SK-N-SH (cell line): ENCODE results near the gene LRRC26. TPM values are rescaled to one million over a fixed set of nuclear protein-coding genes. Genes with fewer than 3 reads are reported as not detected.
A peak's percentile ranks its signal among the peaks of the same experiment; 100 is the strongest.

Source experiments
- CTCF ChIA-PET: fragments of 300-600, 350-600 bp; formaldehyde crosslinking; extraction: SDS; loops from one replicate; lab custom pipeline; 2021; lab: Yijun Ruan, JAX
- POLR2A ChIA-PET: fragments of 350-600 bp; sonication (Branson Sonifier 250); formaldehyde crosslinking; extraction: SDS; loops from one replicate; lab custom pipeline; 2020; ENCODE audit warnings: antibody characterized with exemption, inconsistent platforms; lab: Yijun Ruan, JAX
- DNase-seq: peaks from one replicate; pipeline ENCODE4 v3.0.0; 2012
- H2AFZ ChIP-seq: fragments of 200-600 bp; sonication (generic); 2 replicates; pipeline ENCODE4 v1.8.1; 2016; ENCODE audit warnings: antibody characterized with exemption, mild to moderate bottlenecking, low read depth
- H3F3A ChIP-seq: fragments of 200-600 bp; sonication (generic); replicated peaks from 2 replicates; pipeline ENCODE3; 2016; ENCODE audit warnings: antibody characterized with exemption, mild to moderate bottlenecking; ENCODE audit not compliant: insufficient read depth
- H3K27ac ChIP-seq, 2 experiments: fragments of 200-500 bp in 1 of 2; fragments of 200-600 bp in 1 of 2; sonication (Bioruptor generic) in 1 of 2; sonication (generic), shearing (Covaris generic) in 1 of 2; 2 replicates each; pipeline versions ENCODE4 v1.5.1 to v1.6.1; 2014 to 2016; ENCODE audit warnings: low read depth in 2 of 2, inconsistent platforms in 1 of 2, low read length in 1 of 2, mild to moderate bottlenecking in 1 of 2, mixed read lengths in 1 of 2
- H3K27me3 ChIP-seq: fragments of 200-600 bp; sonication (generic), shearing (Covaris generic); 2 replicates; pipeline ENCODE4 v1.6.1; 2016; ENCODE audit warnings: mixed run types; ENCODE audit not compliant: insufficient read depth
- H3K36me3 ChIP-seq, 2 experiments: fragments of 200-500 bp in 1 of 2; fragments of 200-600 bp in 1 of 2; sonication (Bioruptor generic) in 1 of 2; sonication (generic) in 1 of 2; replicated peaks in 1 of 2; 2 replicates each; pipeline versions ENCODE3 to v1.5.1; 2014 to 2016; ENCODE audit warnings: low read length in 1 of 2, mild to moderate bottlenecking in 1 of 2; ENCODE audit not compliant: insufficient read depth in 2 of 2, control insufficient read depth in 1 of 2
- H3K4me1 ChIP-seq, 2 experiments: fragments of 200-500 bp in 1 of 2; fragments of 200-600 bp in 1 of 2; sonication (Bioruptor generic) in 1 of 2; sonication (generic), shearing (Covaris generic) in 1 of 2; 2 replicates each; pipeline versions ENCODE4 v1.5.1 to v1.6.1; 2014 to 2016; ENCODE audit warnings: low read depth in 1 of 2, low read length in 1 of 2, mixed run types in 1 of 2; ENCODE audit not compliant: insufficient read depth in 2 of 2, control insufficient read depth in 1 of 2
- H3K4me2 ChIP-seq: fragments of 200-600 bp; sonication (generic), shearing (Covaris generic); 2 replicates; pipeline ENCODE4 v1.6.1; 2017; ENCODE audit warnings: mixed run types
- H3K4me3 ChIP-seq, 2 experiments: fragments of 200-500 bp in 1 of 2; fragments of 200-600 bp in 1 of 2; sonication (Bioruptor generic) in 1 of 2; sonication (generic), shearing (Covaris generic) in 1 of 2; 2 replicates each; pipeline versions ENCODE4 v1.5.1 to v1.8.1; 2014 to 2016; ENCODE audit warnings: low read depth in 2 of 2, inconsistent platforms in 1 of 2, low read length in 1 of 2, mild to moderate bottlenecking in 1 of 2, mixed read lengths in 1 of 2, moderate library complexity in 1 of 2
- H3K79me2 ChIP-seq: fragments of 200-600 bp; sonication (generic); 2 replicates; pipeline ENCODE4 v1.8.1; 2017; ENCODE audit warnings: mild to moderate bottlenecking; ENCODE audit not compliant: insufficient read depth
- H3K9ac ChIP-seq: fragments of 200-600 bp; sonication (generic); 2 replicates; pipeline ENCODE4 v1.6.1; 2017; ENCODE audit warnings: mixed run types
- H3K9me2 ChIP-seq: fragments of 200-600 bp; sonication (generic); 2 replicates; pipeline ENCODE4 v1.6.1; 2017; ENCODE audit warnings: mixed run types
- H3K9me3 ChIP-seq: fragments of 200-600 bp; sonication (generic); 2 replicates; pipeline ENCODE4 v1.6.1; 2017; ENCODE audit warnings: mixed run types, mild to moderate bottlenecking, moderate library complexity
- H4K20me1 ChIP-seq: fragments of 200-600 bp; sonication (generic); 2 replicates; pipeline ENCODE4 v1.6.1; 2017; ENCODE audit warnings: mild to moderate bottlenecking, mixed run types; ENCODE audit not compliant: insufficient read depth
- EZH2phosphoT487 ChIP-seq: fragments of 200-600 bp; sonication (generic); IDR thresholded peaks from 2 replicates; pipeline ENCODE4 v1.6.1; 2017; ENCODE audit warnings: low read depth, mixed run types, mild to moderate bottlenecking, antibody characterized with exemption, moderate library complexity, borderline replicate concordance
- GABPA ChIP-seq: IDR thresholded peaks from 2 replicates; pipeline ENCODE4 v1.4.0; 2012; ENCODE audit warnings: low read depth, mild to moderate bottlenecking
- MXI1 ChIP-seq: IDR thresholded peaks from 2 replicates; pipeline ENCODE4 v1.6.1; 2012; ENCODE audit warnings: mild to moderate bottlenecking, low read depth, low read length, improper control_type of control experiment
- RXRA ChIP-seq: IDR thresholded peaks from 2 replicates; pipeline ENCODE4 v1.4.0; 2012; ENCODE audit warnings: low read depth, mild to moderate bottlenecking, borderline replicate concordance
- WGBS: methylation state at CpG from one replicate; pipeline ENCODE4 v1.1.6; 2017; ENCODE audit warnings: low lambda C conversion rate; 5-methylcytosine and 5-hydroxymethylcytosine counted together
- polyA plus RNA-seq, 3 experiments: library from polyadenylated mRNA; depleted of rRNA; stranded (reverse); fragments of >200 nt; gene quantifications; 2 replicates each; pipeline ENCODE4 v1.2.3, GENCODE V29; 2012
- TF ChIP-seq, protein P1 (sequence below): fragments of 200-600 bp; sonication (generic); IDR thresholded peaks from 2 replicates; pipeline ENCODE4 v1.6.1; 2017; ENCODE audit warnings: antibody characterized with exemption, mild to moderate bottlenecking, moderate library complexity
- TF ChIP-seq, protein P2 (sequence below): IDR thresholded peaks from 2 replicates; pipeline ENCODE4 v1.4.0; 2012; ENCODE audit warnings: low read depth, borderline replicate concordance

Gene LRRC26
- polyA plus RNA-seq, 1 of the 3 experiments (the other 2 are of a cell fraction), result not detected

DNA sequence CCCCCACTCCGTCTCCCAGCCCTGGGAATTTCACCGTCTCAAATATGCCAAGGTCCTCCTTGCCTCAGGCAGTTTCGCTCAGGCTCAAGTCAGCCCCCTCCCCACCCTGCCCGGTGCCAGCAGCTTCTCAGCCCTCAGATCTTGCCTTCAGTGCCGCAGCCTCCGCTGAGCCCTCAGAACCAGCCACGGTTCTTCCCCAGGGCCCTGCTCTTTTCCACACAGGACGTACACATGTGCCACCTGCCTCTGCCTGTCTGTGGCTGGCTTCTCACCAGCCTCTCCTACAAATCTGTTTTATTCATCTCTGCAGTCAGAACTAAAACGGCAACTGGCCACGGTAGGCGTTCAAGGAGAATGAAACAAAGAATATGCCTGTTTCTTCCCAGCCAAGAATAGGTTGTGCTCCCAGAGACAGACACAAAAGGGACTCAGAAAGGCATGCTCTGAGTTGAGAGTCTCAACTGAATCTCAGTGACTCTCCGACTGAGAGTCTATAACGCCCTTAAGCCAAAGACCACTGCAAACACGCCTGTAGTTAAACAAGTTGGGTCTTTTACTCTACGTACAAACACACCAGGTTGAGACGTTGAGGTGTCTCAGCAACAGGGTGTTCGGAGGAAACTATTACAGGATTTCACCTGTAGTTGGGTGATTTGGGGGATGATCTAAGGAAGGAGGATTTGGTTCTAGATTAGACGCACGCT is 41.5 kb downstream of the LRRC26 start (continued):
- TF ChIP-seq, protein P1, sequence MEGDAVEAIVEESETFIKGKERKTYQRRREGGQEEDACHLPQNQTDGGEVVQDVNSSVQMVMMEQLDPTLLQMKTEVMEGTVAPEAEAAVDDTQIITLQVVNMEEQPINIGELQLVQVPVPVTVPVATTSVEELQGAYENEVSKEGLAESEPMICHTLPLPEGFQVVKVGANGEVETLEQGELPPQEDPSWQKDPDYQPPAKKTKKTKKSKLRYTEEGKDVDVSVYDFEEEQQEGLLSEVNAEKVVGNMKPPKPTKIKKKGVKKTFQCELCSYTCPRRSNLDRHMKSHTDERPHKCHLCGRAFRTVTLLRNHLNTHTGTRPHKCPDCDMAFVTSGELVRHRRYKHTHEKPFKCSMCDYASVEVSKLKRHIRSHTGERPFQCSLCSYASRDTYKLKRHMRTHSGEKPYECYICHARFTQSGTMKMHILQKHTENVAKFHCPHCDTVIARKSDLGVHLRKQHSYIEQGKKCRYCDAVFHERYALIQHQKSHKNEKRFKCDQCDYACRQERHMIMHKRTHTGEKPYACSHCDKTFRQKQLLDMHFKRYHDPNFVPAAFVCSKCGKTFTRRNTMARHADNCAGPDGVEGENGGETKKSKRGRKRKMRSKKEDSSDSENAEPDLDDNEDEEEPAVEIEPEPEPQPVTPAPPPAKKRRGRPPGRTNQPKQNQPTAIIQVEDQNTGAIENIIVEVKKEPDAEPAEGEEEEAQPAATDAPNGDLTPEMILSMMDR, result no peak
- no peak for TF ChIP-seq MXI1
- no peak for TF ChIP-seq EZH2phosphoT487

DNA sequence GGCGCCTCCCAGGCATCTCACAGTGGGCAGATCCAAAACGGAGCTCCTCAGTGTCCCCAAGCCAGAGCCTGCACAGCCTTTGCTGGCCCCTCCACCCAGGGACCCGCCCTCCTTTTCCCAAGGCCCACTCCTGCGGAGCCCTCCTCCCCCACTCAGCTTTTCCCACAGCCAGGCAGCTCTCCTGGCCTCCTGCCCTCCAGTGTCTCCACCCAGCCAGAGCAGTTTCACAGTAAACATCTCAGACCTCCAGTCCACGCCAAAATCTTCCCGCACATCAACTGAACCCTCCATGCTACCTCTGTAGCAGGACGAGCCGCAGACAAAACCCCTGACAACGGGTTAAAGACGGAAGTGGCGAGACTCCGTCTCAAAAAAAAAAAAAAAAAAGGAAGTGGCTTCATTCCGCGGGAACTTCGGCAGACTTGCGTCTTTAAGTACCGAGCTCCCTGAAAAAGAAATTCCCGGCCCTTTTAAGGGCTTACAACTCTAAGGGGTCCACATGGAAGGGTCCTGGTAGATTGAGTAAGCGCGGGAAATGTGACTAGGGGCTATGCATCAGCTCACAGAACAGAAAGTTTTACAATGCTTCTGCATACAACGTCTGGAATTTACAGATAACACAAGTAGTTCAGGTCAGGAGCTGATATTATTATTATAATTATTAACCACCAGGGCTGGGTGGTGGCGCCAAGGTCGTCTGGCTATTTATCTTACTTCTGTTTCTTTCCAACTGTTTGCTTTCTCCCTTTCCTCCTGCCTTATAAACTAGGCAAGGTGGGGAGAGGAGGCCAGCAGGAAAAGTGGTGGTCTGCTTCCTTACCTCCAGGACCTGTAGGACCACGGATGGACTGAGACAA is 42.3 kb downstream of the LRRC26 start:
- TF ChIP-seq, protein P2, sequence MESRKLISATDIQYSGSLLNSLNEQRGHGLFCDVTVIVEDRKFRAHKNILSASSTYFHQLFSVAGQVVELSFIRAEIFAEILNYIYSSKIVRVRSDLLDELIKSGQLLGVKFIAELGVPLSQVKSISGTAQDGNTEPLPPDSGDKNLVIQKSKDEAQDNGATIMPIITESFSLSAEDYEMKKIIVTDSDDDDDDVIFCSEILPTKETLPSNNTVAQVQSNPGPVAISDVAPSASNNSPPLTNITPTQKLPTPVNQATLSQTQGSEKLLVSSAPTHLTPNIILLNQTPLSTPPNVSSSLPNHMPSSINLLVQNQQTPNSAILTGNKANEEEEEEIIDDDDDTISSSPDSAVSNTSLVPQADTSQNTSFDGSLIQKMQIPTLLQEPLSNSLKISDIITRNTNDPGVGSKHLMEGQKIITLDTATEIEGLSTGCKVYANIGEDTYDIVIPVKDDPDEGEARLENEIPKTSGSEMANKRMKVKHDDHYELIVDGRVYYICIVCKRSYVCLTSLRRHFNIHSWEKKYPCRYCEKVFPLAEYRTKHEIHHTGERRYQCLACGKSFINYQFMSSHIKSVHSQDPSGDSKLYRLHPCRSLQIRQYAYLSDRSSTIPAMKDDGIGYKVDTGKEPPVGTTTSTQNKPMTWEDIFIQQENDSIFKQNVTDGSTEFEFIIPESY, result no peak
- no peak for TF ChIP-seq GABPA
- TF ChIP-seq RXRA, result no peak
- 76% methylated on average over 24 of the region's 24 CpGs for WGBS
- H3K27me3 ChIP-seq, result no peaks in the 10 kb centered on the region
- H3K79me2 ChIP-seq, result peaks cover 55% of the 10 kb centered on the region
- ChIA-PET POLR2A (interaction anchor here (1.4 kb wide), 1 partner anchor 10 kb away, joined by 4 read pairs; no protein-coding TSS in a partner anchor), CTCF (interaction anchor here (0.8 to 1.4 kb wide), 3 partner anchors 100 to 109 kb away, joined by 3 to 6 read pairs (median 4); partner anchors contain the start of gene RNF224)
- peaks cover 7% of the 10 kb centered on the region for H3F3A ChIP-seq
- H3K4me2 ChIP-seq, result peak overlapping the region; percentile 89; the same call in 1 of the 2 replicates
- no peak overlapping the region for H3K9ac ChIP-seq
- H3K4me3 ChIP-seq, result 0 out of 4 replicates have a peak overlapping the region, but pooled peaks of 1 of the 2 experiments have one; percentile 77
- no peaks in the 10 kb centered on the region for H3K9me2 ChIP-seq
- no peak overlapping the region for H2AFZ ChIP-seq
- H3K36me3 ChIP-seq, result no peaks in the 10 kb centered on the region
- no peaks in the 10 kb centered on the region for H3K9me3 ChIP-seq
- peaks cover 3 to 18% of the 10 kb centered on the region in 2 experiments; a peak in 3 of 4 replicates for H3K4me1 ChIP-seq
- no peak overlapping the region for H3K27ac ChIP-seq
- DNase-seq, result no peak
- no peaks in the 10 kb centered on the region for H4K20me1 ChIP-seq
